Transverse colon (tissue), 4 donors: ENCODE data around the gene OR56A3.

Experiments used
- CTCF ChIP-seq, 5 experiments: fragments of 200-600 bp in 3 of 5; fragments of 450-650 bp in 2 of 5; sonication (generic) in 3 of 5; IDR thresholded peaks; 1 replicate in 2 of 5; 2 replicates in 3 of 5; pipeline ENCODE4 v1.5.1; 2016 to 2017; ENCODE audit warnings: antibody characterized with exemption in 5 of 5, inconsistent platforms in 3 of 5, mild to moderate bottlenecking in 2 of 5, moderate library complexity in 1 of 5
- EP300 ChIP-seq: sonication (generic); formaldehyde crosslinking; IDR thresholded peaks from one replicate; pipeline ENCODE4 v1.6.1; 2017; ENCODE audit warnings: antibody characterized with exemption, low read depth
- POLR2A ChIP-seq: fragments of 450-650 bp; IDR thresholded peaks from one replicate; pipeline ENCODE4 v1.6.1; 2016; ENCODE audit warnings: antibody characterized with exemption, mild to moderate bottlenecking, moderate library complexity
- POLR2AphosphoS5 ChIP-seq, 3 donors: sonication (generic); formaldehyde crosslinking; IDR thresholded peaks; one replicate each; pipeline ENCODE4 v1.6.1; 2016; ENCODE audit warnings: antibody characterized with exemption in 3 of 3

- no peak for TF ChIP-seq POLR2A
- no peak for TF ChIP-seq EP300
- TF ChIP-seq POLR2AphosphoS5 (IDR thresholded peaks at IDR 0.05): no peak
- no peak for TF ChIP-seq CTCF (IDR thresholded peaks at IDR 0.05)
These were observed 4.0 kb upstream of the OR56A3 start for GRCh38 chr11:5937868-5938602.
